GM12873 (cell line): ENCODE data around the gene DUSP12.

Experiments used
- CTCF ChIP-seq: IDR thresholded peaks from 2 replicates; pipeline ENCODE4 v1.5.1; 2012; ENCODE audit warnings: low read depth, mild to moderate bottlenecking, moderate library complexity, low read length, control low read depth; ENCODE audit not compliant: insufficient read depth; ENCODE audit errors: missing control alignments

The DUSP12 gene

GRCh38 chr1:161738627-161739287 is 10.8 kb upstream of the DUSP12 start:
- peak; percentile 64 for TF ChIP-seq CTCF

GRCh38 chr1:161739865-161740566 is 9.6 kb upstream of the DUSP12 start:
- no peak for TF ChIP-seq CTCF

- TF ChIP-seq CTCF: no peak
Observed at GRCh38 chr1:161740921-161741320, 8.7 kb upstream of the DUSP12 start.

- TF ChIP-seq CTCF: no peak
Observed at GRCh38 chr1:161743231-161743630, 6.4 kb upstream of the DUSP12 start.

- no peak for TF ChIP-seq CTCF
Observed at GRCh38 chr1:161747801-161748200, 1.8 kb upstream of the DUSP12 start.

- TF ChIP-seq CTCF: peak; percentile 73
Observed at GRCh38 chr1:161763522-161764098, 14.0 kb downstream of the DUSP12 start.

GRCh38 chr1:161766102-161766981 is 16.8 kb downstream of the DUSP12 start, which contains the start of gene ATF6:
ATF6 (plus strand) TSS chr1:161766320; CDS start chr1:161766361, 41 bp downstream.
- peak; percentile 5 for TF ChIP-seq CTCF
